Glutamatergic neuron (in vitro differentiated cells): ENCODE results near the gene SEC14L2. TPM values are rescaled to one million over a fixed set of nuclear protein-coding genes. Genes with fewer than 3 reads are reported as not detected.
A peak's percentile ranks its signal among the peaks of the same experiment; 100 is the strongest.

Experiments
- DNase-seq: peaks from one replicate; pipeline ENCODE4 v3.0.0; 2022
- H3K27ac Mint-ChIP-seq: one replicate; pipeline ENCODE4 v1.8.0; 2020; ENCODE audit warnings: mild to moderate bottlenecking, mixed read lengths, inconsistent platforms; ENCODE audit not compliant: unreplicated experiment
- H3K27me3 Mint-ChIP-seq: one replicate; pipeline ENCODE4 v1.8.0; 2020; ENCODE audit warnings: mild to moderate bottlenecking, moderate library complexity, mixed read lengths, inconsistent platforms; ENCODE audit not compliant: unreplicated experiment
- H3K36me3 Mint-ChIP-seq: one replicate; pipeline ENCODE4 v1.8.0; 2020; ENCODE audit warnings: mild to moderate bottlenecking, mixed read lengths, inconsistent platforms; ENCODE audit not compliant: unreplicated experiment
- H3K4me1 Mint-ChIP-seq: one replicate; pipeline ENCODE4 v1.8.0; 2020; ENCODE audit warnings: mild to moderate bottlenecking, low read depth, mixed read lengths, inconsistent platforms; ENCODE audit not compliant: unreplicated experiment
- H3K4me3 Mint-ChIP-seq: one replicate; pipeline ENCODE4 v1.8.0; 2020; ENCODE audit warnings: mild to moderate bottlenecking, mixed read lengths, inconsistent platforms; ENCODE audit not compliant: unreplicated experiment
- H3K9me3 Mint-ChIP-seq: one replicate; pipeline ENCODE4 v1.8.0; 2020; ENCODE audit warnings: mild to moderate bottlenecking, moderate library complexity, mixed read lengths, inconsistent platforms; ENCODE audit not compliant: unreplicated experiment
- total RNA-seq: library from RNA; stranded (reverse); fragmentation: NEBNext Ultra II Directional; extraction: Animal tissue kit (Norgen Biotek cat#: 25700); gene quantifications from one replicate; pipeline ENCODE4 v1.2.1, GENCODE V29; 2021; ENCODE audit not compliant: unreplicated experiment
- TF ChIP-seq, protein P1 (sequence below): fragments of 200-600 bp; sonication (generic); IDR thresholded peaks from one replicate; pipeline ENCODE4 v1.5.0; 2021; ENCODE audit not compliant: partially characterized antibody, unreplicated experiment

SEC14L2 gene
- total RNA-seq, 1 donor from 2014 or later, result 0.76 TPM

DNA sequence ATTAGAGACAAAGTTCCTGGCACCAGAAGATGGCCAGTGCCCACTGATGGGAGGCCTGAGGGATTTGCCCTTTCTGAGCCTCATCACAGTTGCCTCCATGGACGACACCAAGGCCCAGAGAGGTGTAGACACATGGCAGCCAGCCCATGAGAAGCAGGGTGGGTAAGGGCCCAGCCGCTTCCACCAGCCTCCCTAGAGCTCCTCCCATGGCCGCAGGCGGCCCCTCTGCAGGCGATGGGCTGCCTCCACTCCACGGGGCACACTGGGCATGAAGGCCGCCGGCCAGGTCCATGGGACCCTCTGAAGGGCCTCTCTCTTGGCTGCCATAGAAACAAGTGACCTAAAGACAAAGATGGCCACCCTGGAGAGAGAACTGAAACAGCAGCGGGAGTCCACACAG is 25.5 kb upstream of the SEC14L2 start:
- H3K4me3 Mint-ChIP-seq, result no peak overlapping the region
- H3K4me1 Mint-ChIP-seq, result peaks cover 27% of the 10 kb centered on the region
- peaks cover 17% of the 10 kb centered on the region for H3K27me3 Mint-ChIP-seq
- H3K36me3 Mint-ChIP-seq, result peaks cover 4% of the 10 kb centered on the region
- H3K27ac Mint-ChIP-seq, result no peak overlapping the region
- peaks cover 3% of the 10 kb centered on the region for H3K9me3 Mint-ChIP-seq
- TF ChIP-seq, protein P1, sequence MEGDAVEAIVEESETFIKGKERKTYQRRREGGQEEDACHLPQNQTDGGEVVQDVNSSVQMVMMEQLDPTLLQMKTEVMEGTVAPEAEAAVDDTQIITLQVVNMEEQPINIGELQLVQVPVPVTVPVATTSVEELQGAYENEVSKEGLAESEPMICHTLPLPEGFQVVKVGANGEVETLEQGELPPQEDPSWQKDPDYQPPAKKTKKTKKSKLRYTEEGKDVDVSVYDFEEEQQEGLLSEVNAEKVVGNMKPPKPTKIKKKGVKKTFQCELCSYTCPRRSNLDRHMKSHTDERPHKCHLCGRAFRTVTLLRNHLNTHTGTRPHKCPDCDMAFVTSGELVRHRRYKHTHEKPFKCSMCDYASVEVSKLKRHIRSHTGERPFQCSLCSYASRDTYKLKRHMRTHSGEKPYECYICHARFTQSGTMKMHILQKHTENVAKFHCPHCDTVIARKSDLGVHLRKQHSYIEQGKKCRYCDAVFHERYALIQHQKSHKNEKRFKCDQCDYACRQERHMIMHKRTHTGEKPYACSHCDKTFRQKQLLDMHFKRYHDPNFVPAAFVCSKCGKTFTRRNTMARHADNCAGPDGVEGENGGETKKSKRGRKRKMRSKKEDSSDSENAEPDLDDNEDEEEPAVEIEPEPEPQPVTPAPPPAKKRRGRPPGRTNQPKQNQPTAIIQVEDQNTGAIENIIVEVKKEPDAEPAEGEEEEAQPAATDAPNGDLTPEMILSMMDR, result no peak
- no peak for DNase-seq

GRCh38 chr22:30371981-30372380 is 24.8 kb upstream of the SEC14L2 start:
- H3K4me1 Mint-ChIP-seq, result peaks cover 27% of the 10 kb centered on the region
- DNase-seq, result no peak
- H3K9me3 Mint-ChIP-seq, result peaks cover 3% of the 10 kb centered on the region
- no peaks in the 10 kb centered on the region for H3K36me3 Mint-ChIP-seq
- H3K27ac Mint-ChIP-seq, result no peak overlapping the region
- H3K27me3 Mint-ChIP-seq, result peaks cover 17% of the 10 kb centered on the region
- TF ChIP-seq, protein P1, result no peak
- H3K4me3 Mint-ChIP-seq, result no peak overlapping the region

DNA sequence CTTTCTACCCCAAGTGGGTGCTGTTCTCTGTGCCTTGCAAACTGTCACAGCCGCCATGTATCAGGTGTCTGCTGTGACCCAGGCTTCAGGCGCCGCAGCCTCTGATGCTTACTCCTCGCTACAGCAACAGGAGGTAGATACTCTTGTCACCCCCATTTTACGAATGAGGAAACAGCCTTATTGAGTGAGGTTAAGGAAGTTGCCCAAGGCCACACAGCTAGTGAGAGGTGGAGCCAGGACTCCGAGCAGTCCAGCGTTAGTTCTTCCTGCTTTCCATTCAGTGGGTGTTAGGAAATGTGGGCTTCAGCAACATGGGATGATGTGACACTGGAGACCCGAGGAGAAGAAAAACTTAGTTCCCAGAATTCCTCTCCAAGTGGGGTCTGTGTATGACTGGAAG is 23.9 kb upstream of the SEC14L2 start:
- TF ChIP-seq, protein P1, result no peak
- no peaks in the 10 kb centered on the region for H3K36me3 Mint-ChIP-seq
- H3K4me3 Mint-ChIP-seq, result no peak overlapping the region
- no peak overlapping the region for H3K27ac Mint-ChIP-seq
- H3K4me1 Mint-ChIP-seq, result peaks cover 27% of the 10 kb centered on the region
- H3K9me3 Mint-ChIP-seq, result peaks cover 3% of the 10 kb centered on the region
- DNase-seq, result no peak
- H3K27me3 Mint-ChIP-seq, result peaks cover 17% of the 10 kb centered on the region

DNA sequence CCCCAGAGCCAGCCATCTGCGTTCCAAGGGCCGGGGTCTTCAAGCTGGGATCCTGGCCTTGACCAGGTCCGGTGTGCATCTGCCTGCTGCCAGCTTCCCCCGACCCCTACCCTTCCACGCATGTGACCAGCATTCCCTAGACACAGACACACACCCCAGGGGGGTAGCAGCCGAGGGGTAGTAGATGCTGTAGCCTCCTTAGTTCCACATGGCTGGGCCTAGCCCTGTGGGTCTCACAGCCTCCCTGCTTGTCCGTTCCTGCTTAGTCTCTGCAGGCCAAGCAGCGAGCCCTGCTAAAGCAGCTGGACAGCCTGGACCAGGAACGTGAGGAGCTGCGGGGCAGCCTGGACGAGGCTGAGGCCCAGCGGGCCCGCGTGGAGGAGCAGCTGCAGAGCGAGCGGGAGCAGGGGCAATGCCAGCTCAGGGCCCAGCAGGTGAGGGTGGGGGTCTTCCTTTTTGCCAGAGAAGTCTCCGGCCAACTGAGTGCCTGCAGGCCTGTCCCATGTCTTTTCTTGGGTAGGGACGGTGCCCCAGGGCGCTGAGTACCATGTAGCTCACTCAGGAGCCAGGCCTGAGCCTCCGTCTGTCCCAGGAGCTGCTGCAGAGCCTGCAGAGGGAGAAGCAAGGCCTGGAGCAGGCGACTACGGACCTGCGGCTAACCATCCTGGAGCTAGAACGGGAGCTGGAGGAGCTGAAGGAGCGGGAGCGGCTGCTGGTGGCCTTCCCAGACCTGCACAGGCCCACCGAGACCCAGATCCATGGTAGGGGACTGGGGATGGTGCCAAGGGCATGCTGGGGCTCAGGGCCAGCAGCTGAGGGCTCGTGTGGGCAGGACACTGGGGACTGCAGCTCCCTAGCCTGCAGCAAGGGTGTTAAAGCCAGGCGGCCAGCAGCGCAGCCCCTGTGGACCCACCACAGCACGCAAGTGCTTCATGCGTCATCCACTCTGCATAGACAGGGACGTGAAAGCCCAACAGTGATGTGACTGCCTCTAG is 23.2 kb upstream of the SEC14L2 start:
- peak; percentile 35 for DNase-seq
- Mint-ChIP-seq H3K36me3 (no peaks in the 10 kb centered on the region), H3K27ac (no peak overlapping the region), H3K27me3 (peaks cover 17% of the 10 kb centered on the region), H3K4me3 (no peak overlapping the region), H3K9me3 (peaks cover 3% of the 10 kb centered on the region), H3K4me1 (peaks cover 27% of the 10 kb centered on the region)
- TF ChIP-seq, protein P1, result no peak

GRCh38 chr22:30375312-30375849 is 21.4 kb upstream of the SEC14L2 start:
- no peak overlapping the region for H3K4me3 Mint-ChIP-seq
- H3K27ac Mint-ChIP-seq, result no peak overlapping the region
- H3K9me3 Mint-ChIP-seq, result peaks cover 3% of the 10 kb centered on the region

More at GRCh38 chr22:30375312-30375849, 21.4 kb upstream of the SEC14L2 start:
- Mint-ChIP-seq H3K27me3 (peaks cover 10% of the 10 kb centered on the region), H3K4me1 (peaks cover 20% of the 10 kb centered on the region), H3K36me3 (no peaks in the 10 kb centered on the region)
- no peak for DNase-seq
- TF ChIP-seq, protein P1, result no peak
